GM21528 (cell line): ENCODE results near the gene GPC4.
"Not testable (repeated sequence)": the region's sequence is repeated elsewhere in the genome, so short reads cannot be mapped to it uniquely, and the experiment has no call there.

Source experiments
- ATAC-seq: cut with Tn5 transposase; IDR thresholded peaks from one replicate; pipeline ENCODE4 v1.9.1; 2021; ENCODE audit warnings: mild to moderate bottlenecking, moderate library complexity; ENCODE audit not compliant: unreplicated experiment, low FRiP score

Gene GPC4

GRCh38 chrX:133370696-133371275 lies 44.5 kb downstream of the GPC4 start:
- ATAC-seq, result no peak

DNA sequence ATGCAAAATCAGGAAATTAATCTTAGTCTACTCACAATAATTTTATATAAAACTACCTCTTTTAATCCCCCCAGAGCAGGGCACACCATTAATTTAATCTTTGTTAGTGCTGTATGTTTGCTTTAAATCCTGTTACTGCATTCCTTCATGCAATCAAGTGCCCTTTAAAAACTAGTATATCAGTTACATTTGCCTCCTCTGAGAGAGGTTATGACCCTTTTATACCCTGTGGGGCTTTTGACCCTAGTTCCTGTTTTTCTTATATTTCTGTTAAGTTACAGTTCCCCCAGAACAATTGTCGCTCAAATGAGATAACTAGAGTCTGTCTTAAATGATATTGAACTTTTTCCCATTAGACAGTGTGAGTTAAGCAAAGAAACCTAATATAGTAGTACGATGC lies 46.2 kb downstream of the GPC4 start:
- ATAC-seq, result no peak

- no peak for ATAC-seq
These were observed 48.6 kb downstream of the GPC4 start for GRCh38 chrX:133366735-133367134.

GRCh38 chrX:133365871-133366611 lies 49.2 kb downstream of the GPC4 start:
- ATAC-seq, result no peak

GRCh38 chrX:133364865-133365264 lies 50.4 kb downstream of the GPC4 start:
- ATAC-seq, result no peak

DNA sequence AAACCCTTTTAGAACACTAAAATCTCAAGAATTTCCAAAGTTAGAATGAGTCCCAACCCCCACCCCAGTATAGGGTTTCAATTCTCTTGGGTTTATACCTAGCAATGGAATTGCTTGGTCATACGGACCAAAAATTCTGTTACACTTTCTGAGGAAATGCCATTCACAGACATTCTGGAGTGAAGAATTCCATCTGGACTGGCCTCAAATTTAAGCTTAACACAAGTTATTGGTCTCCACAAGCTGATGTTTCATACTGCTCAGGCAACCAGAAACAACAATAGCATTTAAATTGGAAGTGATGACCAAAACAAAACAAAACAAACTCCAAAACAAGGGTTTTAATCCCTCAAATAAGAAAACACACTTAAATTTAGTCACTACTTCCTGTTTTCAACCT lies 51.1 kb downstream of the GPC4 start:
- no peak for ATAC-seq

- no peak for ATAC-seq
These were observed 52.8 kb downstream of the GPC4 start for GRCh38 chrX:133362538-133362937.

DNA sequence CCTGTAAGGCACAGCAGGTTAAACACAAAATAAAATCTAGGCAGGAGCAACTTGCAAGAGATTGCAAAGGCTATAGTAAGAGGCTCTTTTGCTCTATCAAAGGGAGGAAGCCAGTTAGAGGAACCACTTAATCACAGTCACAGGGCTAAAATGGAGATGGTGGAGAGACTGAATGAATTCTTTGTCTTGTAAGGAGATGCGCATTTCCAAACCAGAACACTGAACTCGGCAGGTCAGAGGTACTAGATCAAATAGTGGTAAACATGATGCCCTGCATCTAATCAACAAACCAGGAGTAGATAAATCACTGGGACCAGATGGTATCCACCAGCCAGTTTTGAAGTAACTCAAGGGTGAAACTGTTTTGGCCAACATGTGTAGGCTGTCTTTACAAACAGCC lies 55.8 kb downstream of the GPC4 start:
- ATAC-seq, result no peak

- ATAC-seq, result no peak
These were observed 62.1 kb downstream of the GPC4 start for GRCh38 chrX:133353233-133353632.

GRCh38 chrX:133350751-133351150 lies 64.5 kb downstream of the GPC4 start:
- no peak for ATAC-seq

GRCh38 chrX:133346026-133346425 lies 69.3 kb downstream of the GPC4 start:
- ATAC-seq, result no peak

DNA sequence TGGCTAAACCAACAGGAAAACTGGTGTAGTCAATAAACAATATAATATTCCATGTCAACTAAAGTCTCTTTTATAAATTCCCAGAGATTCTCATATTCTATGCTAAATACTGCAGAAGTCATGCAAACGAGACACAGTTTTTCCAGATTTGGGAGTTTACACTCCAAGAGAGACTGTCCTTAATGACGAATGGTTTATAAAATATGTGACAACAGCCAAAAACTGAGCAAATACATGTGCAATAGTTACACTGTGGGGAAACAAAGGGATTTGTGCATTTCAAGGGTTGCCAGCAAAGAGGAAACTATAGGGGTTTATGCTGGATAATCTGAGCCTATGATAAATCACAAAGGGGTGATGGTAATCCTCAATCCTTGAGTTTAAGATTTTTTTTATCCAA lies 75.7 kb downstream of the GPC4 start:
- ATAC-seq, result no peak

DNA sequence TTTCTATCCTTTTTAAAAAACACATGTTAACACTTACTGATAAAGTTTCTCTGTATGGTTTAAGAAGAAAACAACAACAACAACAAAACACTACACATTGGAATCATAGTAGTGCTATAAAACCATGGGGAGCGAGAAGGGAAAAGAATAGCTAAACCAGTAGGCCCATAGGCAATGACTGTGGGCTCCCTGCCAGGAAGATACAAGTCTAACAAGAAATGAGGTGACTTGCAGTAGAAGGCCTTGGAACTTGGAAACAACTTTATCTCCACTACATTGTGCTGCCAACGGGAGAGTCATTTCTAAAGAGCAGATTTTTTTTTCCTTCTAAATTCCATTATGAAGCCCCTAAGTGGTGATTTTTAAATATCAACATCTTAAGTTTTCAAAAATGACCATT lies 78.0 kb downstream of the GPC4 start:
- no peak for ATAC-seq

GRCh38 chrX:133335027-133335426 lies 80.3 kb downstream of the GPC4 start:
- no peak for ATAC-seq

DNA sequence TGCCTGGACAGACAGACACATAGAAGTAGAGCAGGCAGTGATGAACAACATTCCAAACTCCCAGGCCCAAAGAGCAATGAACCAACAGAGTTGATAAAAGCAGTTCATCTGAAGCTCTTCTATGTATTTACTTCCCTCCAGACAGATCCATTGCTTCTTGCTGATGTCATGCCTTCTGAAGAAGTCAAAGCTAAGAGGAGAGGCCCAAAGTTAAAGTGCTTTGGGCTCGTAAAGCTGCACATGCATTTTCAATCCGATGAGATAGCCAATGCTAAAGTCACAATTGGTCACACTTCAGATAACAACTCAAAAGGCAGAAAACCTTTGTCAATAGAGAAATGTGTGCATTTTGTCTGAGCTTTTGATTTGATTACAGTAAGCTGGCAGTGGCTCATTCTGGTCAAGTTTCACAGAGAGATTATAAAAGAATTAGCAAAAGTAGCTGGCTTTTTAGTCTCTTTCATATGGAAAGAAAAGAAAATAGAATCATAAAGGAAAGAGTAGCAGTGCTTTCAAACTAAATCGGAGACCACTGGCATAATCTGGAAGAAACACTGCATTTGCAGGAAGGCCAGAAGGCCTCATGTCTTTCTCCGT lies 82.0 kb downstream of the GPC4 start:
- ATAC-seq, result no peak

DNA sequence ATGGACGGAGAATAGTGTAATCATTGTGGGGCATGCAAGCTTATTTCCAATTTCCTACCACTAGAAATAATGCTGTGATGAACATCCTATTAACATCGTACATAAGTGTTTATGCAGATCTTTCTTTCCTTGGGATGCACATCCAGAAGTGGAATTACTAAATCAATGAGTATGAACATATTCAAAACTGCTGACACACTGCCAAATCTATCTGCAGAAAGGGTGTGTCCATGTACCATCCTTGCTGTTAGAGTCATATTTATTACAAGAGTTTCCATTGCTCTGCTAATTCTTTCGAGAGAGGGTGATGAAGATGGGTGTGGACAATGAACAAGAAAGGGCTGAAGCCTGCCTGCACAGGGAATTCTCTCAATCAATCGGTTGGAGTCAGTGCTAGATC lies 82.6 kb downstream of the GPC4 start:
- no peak for ATAC-seq

GRCh38 chrX:133330956-133331355 lies 84.3 kb downstream of the GPC4 start:
- no peak for ATAC-seq

GRCh38 chrX:133325422-133325821 lies 89.9 kb downstream of the GPC4 start:
- ATAC-seq, result no peak

DNA sequence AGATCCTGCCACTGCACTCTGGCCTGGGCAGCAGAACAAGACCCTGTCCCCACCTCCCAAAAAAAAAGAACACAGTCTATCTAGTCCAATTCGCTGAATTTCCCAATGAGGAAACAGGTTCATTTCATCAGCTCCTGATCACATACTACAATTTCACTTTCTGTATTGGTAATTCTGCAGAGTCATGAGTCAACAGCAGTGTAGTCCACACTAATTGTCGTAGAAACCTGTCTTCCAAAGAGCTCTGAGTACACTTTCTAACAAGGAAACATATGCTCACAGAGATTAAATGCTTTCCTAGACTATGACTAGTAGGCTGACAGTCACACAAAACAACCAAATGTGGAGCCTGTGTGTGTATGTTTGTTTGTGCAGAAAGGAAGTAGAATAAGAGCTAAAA lies 91.9 kb downstream of the GPC4 start:
- ATAC-seq, result no peak

DNA sequence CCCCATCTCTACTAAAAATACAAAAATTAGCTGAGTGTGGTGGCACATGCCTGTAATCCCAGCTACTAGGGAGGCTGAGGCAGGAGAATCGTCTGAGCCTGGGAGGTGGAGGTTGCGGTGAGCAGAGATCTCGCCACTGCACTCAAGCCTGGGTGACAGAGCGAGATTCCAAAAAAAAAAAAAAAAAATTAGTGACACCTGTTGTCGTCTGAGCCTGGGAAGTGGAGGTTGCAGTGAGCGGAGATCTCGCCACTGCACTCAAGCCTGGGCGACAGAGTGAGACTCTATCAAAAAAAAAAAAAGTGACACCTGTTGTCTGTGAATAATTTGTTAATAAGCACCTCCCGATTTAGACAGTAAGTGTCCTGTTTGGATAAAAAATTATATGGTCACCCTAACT lies 93.0 kb downstream of the GPC4 start:
- not testable (repeated sequence) for ATAC-seq

DNA sequence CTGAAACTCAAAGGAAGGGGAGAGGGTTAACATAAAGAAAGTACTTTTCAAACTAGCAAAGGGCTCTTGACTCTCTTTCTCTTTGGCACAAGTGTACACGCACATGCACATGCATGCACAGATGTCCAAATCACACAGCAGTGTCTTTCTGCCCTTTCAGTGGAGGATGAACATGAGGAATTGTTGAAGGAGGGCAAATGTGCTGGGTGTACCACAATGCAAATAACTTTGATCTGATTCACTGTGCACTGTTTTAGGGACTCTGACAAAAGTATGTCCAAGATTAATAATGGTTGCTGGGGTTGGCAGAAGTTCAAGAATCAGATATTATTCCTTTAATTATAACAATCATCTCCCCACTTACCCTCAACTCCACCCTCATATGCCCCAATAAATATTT lies 93.8 kb downstream of the GPC4 start:
- no peak for ATAC-seq

DNA sequence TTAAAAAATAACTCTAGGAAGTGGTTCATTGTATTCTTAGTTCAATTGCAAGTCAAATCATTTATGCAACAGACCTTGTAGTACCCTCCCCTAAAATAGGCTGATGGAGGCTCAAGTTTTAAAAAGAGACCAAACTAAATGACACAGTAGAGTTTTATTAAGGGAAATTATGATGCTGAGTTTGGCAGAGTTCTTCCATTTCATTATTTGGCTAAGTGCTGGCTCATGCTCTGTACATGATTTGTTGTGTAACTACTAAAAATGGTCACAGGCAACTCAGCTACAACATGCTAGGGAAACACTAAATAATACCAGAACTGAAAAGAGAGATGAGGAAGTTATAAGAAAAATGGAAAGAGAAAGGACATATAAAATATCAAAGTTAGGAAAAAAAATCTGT lies 101.0 kb downstream of the GPC4 start:
- ATAC-seq, result no peak
